NCI-H748 treated with DMSO at 0.1 percent for 48 hours (cell line): Measurements from ENCODE around the gene BIVM.

Experiments
- DNase-seq: peaks from one replicate; lab custom pipeline; 2025; lab: John Stamatoyannopoulos, UW

Gene BIVM

GRCh38 chr13:102845289-102845629 lies 46.3 kb downstream of the BIVM start:
- no peak for DNase-seq

GRCh38 chr13:102845630-102846260 lies 46.8 kb downstream of the BIVM start, which contains the start of gene ERCC5:
Gene ERCC5, plus strand, starts transcription at chr13:102846032. Its CDS starts 235 bp downstream, at chr13:102846267.
- DNase-seq = peak; percentile 80

GRCh38 chr13:102846261-102847015 lies 47.5 kb downstream of the BIVM start:
- peak; percentile 36 for DNase-seq

GRCh38 chr13:102847272-102848234 lies 48.6 kb downstream of the BIVM start:
- DNase-seq = peak; percentile 8

- DNase-seq = no peak
Measured at GRCh38 chr13:102848956-102849355, 50.0 kb downstream of the BIVM start.

GRCh38 chr13:102852556-102852955 lies 53.6 kb downstream of the BIVM start:
- DNase-seq = no peak

GRCh38 chr13:102854675-102855074 lies 55.8 kb downstream of the BIVM start:
- DNase-seq = no peak

GRCh38 chr13:102856557-102856956 lies 57.6 kb downstream of the BIVM start:
- DNase-seq = no peak

- no peak for DNase-seq
Measured at GRCh38 chr13:102862624-102863210, 63.8 kb downstream of the BIVM start.

- no peak for DNase-seq
Measured at GRCh38 chr13:102863590-102863989, 64.7 kb downstream of the BIVM start.

GRCh38 chr13:102868366-102868936 lies 69.5 kb downstream of the BIVM start:
- no peak for DNase-seq

- no peak for DNase-seq
Measured at GRCh38 chr13:102869948-102870676, 71.2 kb downstream of the BIVM start.

GRCh38 chr13:102870677-102871415 lies 71.9 kb downstream of the BIVM start:
- DNase-seq = peak; percentile 16

- no peak for DNase-seq
Measured at GRCh38 chr13:102872131-102872530, 73.2 kb downstream of the BIVM start.

- no peak for DNase-seq
Measured at GRCh38 chr13:102872531-102872930, 73.6 kb downstream of the BIVM start.

GRCh38 chr13:102873653-102874052 lies 74.7 kb downstream of the BIVM start:
- DNase-seq = no peak

GRCh38 chr13:102875256-102875655 lies 76.3 kb downstream of the BIVM start:
- no peak for DNase-seq

GRCh38 chr13:102877303-102877702 lies 78.4 kb downstream of the BIVM start:
- no peak for DNase-seq

- no peak for DNase-seq
Measured at GRCh38 chr13:102878481-102878880, 79.6 kb downstream of the BIVM start.

- no peak for DNase-seq
Measured at GRCh38 chr13:102879793-102880499, 81.0 kb downstream of the BIVM start.
